H1 (cell line): ENCODE results near the gene LIPM. TPM values are rescaled to one million over a fixed set of nuclear protein-coding genes. Genes with fewer than 3 reads are reported as not detected.

Experiments used
- BRCA1 ChIP-seq: IDR thresholded peaks from 2 replicates; pipeline ENCODE4 v1.6.1; 2012; ENCODE audit warnings: low read depth, low read length, improper control_type of control experiment
- CTBP2 ChIP-seq: IDR thresholded peaks from 2 replicates; pipeline ENCODE4 v1.7.0; 2011; ENCODE audit warnings: borderline replicate concordance, mild to moderate bottlenecking, moderate library complexity, mixed read lengths, low read length; ENCODE audit not compliant: insufficient read depth, insufficient read length
- HDAC2 ChIP-seq, 2 experiments: fragments of 300-600 bp in 1 of 2; sonication (generic) in 1 of 2; IDR thresholded peaks; 2 replicates each; pipeline ENCODE4 v1.6.1; 2011 to 2012; ENCODE audit warnings: low read depth in 2 of 2, low read length in 2 of 2, mild to moderate bottlenecking in 2 of 2, moderate library complexity in 2 of 2, borderline replicate concordance in 1 of 2, inconsistent platforms in 1 of 2
- JUND ChIP-seq: IDR thresholded peaks from 2 replicates; pipeline ENCODE4 v1.6.1; 2011; ENCODE audit warnings: mild to moderate bottlenecking, improper control_type of control experiment, low read length
- MAFK ChIP-seq: IDR thresholded peaks from 2 replicates; pipeline ENCODE4 v1.6.1; 2012; ENCODE audit warnings: low read depth, mild to moderate bottlenecking, improper control_type of control experiment, low read length
- TBP ChIP-seq: IDR thresholded peaks from 2 replicates; pipeline ENCODE4 v1.6.1; 2011; ENCODE audit warnings: low read depth, low read length, improper control_type of control experiment
- TCF12 ChIP-seq: IDR thresholded peaks from 2 replicates; pipeline ENCODE4 v1.6.1; 2011; ENCODE audit warnings: low read depth, mild to moderate bottlenecking, low read length
- ZNF274 ChIP-seq: IDR thresholded peaks from 2 replicates; pipeline ENCODE4 v1.7.0; 2012; ENCODE audit warnings: low read length, borderline replicate concordance; ENCODE audit errors: extremely low read depth
- polyA plus RNA-seq, 7 experiments: library from polyadenylated mRNA; depleted of rRNA in 3 of 7; stranded (reverse) in 5 of 7; unstranded in 2 of 7; fragments of >200 nt in 5 of 7; fragments of 200-250 nt in 2 of 7; gene quantifications; 1 replicate in 5 of 7; 2 replicates in 1 of 7; 4 replicates in 1 of 7; pipeline versions ENCODE4 v1.2.1 to v1.2.3, GENCODE V29; 2011 to 2013; ENCODE audit warnings: missing spikeins in 2 of 7, mixed read lengths in 2 of 7
- total RNA-seq: library from RNA; stranded (reverse); fragmentation: NEBNext Ultra II Directional; extraction: Animal tissue kit (Norgen Biotek cat#: 25700); gene quantifications from 2 replicates; pipeline ENCODE4 v1.2.1, GENCODE V29; 2021
- TF ChIP-seq, protein P1 (sequence below): fragments of 300-600 bp; sonication (generic); IDR thresholded peaks from 2 replicates; pipeline ENCODE4 v1.7.1; 2012; ENCODE audit warnings: low read length, moderate library complexity, mild to moderate bottlenecking, inconsistent platforms; ENCODE audit not compliant: insufficient replicate concordance
- TF ChIP-seq, protein P2 (sequence below): IDR thresholded peaks from 2 replicates; pipeline ENCODE4 v1.6.1; 2011; ENCODE audit warnings: low read length, improper control_type of control experiment

Gene LIPM
- total and polyA plus RNA-seq, 2 of the 8 experiments (the other 6 are each of a cell fraction or from before 2014, with no cell fraction given): not detected

DNA sequence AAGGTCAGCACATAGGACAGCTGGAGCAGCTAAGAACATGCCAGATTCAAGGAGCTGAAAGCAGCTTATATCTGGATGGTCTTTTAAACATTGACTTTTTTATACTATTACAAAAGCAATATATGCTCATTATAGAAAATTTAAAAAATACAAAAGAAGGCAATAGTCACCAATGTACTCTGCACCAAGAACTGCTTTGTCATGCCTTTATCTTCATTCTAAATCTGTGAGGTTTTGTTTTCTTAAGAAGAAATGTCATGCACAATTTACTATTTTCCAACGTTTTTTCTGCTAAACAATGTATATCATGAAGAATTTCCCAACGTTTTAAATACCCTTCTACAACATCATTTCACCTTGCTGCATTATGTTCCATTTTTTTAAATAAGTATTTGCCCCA is 2.8 kb downstream of the LIPM start (continued):
- TF ChIP-seq, protein P1, sequence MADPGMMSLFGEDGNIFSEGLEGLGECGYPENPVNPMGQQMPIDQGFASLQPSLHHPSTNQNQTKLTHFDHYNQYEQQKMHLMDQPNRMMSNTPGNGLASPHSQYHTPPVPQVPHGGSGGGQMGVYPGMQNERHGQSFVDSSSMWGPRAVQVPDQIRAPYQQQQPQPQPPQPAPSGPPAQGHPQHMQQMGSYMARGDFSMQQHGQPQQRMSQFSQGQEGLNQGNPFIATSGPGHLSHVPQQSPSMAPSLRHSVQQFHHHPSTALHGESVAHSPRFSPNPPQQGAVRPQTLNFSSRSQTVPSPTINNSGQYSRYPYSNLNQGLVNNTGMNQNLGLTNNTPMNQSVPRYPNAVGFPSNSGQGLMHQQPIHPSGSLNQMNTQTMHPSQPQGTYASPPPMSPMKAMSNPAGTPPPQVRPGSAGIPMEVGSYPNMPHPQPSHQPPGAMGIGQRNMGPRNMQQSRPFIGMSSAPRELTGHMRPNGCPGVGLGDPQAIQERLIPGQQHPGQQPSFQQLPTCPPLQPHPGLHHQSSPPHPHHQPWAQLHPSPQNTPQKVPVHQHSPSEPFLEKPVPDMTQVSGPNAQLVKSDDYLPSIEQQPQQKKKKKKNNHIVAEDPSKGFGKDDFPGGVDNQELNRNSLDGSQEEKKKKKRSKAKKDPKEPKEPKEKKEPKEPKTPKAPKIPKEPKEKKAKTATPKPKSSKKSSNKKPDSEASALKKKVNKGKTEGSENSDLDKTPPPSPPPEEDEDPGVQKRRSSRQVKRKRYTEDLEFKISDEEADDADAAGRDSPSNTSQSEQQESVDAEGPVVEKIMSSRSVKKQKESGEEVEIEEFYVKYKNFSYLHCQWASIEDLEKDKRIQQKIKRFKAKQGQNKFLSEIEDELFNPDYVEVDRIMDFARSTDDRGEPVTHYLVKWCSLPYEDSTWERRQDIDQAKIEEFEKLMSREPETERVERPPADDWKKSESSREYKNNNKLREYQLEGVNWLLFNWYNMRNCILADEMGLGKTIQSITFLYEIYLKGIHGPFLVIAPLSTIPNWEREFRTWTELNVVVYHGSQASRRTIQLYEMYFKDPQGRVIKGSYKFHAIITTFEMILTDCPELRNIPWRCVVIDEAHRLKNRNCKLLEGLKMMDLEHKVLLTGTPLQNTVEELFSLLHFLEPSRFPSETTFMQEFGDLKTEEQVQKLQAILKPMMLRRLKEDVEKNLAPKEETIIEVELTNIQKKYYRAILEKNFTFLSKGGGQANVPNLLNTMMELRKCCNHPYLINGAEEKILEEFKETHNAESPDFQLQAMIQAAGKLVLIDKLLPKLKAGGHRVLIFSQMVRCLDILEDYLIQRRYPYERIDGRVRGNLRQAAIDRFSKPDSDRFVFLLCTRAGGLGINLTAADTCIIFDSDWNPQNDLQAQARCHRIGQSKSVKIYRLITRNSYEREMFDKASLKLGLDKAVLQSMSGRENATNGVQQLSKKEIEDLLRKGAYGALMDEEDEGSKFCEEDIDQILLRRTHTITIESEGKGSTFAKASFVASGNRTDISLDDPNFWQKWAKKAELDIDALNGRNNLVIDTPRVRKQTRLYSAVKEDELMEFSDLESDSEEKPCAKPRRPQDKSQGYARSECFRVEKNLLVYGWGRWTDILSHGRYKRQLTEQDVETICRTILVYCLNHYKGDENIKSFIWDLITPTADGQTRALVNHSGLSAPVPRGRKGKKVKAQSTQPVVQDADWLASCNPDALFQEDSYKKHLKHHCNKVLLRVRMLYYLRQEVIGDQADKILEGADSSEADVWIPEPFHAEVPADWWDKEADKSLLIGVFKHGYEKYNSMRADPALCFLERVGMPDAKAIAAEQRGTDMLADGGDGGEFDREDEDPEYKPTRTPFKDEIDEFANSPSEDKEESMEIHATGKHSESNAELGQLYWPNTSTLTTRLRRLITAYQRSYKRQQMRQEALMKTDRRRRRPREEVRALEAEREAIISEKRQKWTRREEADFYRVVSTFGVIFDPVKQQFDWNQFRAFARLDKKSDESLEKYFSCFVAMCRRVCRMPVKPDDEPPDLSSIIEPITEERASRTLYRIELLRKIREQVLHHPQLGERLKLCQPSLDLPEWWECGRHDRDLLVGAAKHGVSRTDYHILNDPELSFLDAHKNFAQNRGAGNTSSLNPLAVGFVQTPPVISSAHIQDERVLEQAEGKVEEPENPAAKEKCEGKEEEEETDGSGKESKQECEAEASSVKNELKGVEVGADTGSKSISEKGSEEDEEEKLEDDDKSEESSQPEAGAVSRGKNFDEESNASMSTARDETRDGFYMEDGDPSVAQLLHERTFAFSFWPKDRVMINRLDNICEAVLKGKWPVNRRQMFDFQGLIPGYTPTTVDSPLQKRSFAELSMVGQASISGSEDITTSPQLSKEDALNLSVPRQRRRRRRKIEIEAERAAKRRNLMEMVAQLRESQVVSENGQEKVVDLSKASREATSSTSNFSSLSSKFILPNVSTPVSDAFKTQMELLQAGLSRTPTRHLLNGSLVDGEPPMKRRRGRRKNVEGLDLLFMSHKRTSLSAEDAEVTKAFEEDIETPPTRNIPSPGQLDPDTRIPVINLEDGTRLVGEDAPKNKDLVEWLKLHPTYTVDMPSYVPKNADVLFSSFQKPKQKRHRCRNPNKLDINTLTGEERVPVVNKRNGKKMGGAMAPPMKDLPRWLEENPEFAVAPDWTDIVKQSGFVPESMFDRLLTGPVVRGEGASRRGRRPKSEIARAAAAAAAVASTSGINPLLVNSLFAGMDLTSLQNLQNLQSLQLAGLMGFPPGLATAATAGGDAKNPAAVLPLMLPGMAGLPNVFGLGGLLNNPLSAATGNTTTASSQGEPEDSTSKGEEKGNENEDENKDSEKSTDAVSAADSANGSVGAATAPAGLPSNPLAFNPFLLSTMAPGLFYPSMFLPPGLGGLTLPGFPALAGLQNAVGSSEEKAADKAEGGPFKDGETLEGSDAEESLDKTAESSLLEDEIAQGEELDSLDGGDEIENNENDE: no peak
- TF ChIP-seq, protein P2, sequence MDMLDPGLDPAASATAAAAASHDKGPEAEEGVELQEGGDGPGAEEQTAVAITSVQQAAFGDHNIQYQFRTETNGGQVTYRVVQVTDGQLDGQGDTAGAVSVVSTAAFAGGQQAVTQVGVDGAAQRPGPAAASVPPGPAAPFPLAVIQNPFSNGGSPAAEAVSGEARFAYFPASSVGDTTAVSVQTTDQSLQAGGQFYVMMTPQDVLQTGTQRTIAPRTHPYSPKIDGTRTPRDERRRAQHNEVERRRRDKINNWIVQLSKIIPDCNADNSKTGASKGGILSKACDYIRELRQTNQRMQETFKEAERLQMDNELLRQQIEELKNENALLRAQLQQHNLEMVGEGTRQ: no peak
- TF ChIP-seq CTBP2 (no peak), TBP (no peak), TCF12 (no peak), JUND (no peak), HDAC2 (IDR thresholded peaks at IDR 0.05; ENCODE audit: borderline replicate concordance in 1 of 2, low read depth in 2 of 2, low read length in 2 of 2) (no peak), ZNF274 (no peak), MAFK (no peak), BRCA1 (no peak)
